ENCODE data around the gene DAGLB. TPM values are rescaled to one million over a fixed set of nuclear protein-coding genes. Genes with fewer than 3 reads are reported as not detected.
"Not testable (repeated sequence)": the region's sequence is repeated elsewhere in the genome, so short reads cannot be mapped to it uniquely, and the experiment has no call there.

Gene DAGLB
- total RNA-seq, 2 experiments from 2014 or later: 12.4 to 19.5 TPM

GRCh38 chr7:6475433-6476186, 27.9 kb upstream of the DAGLB start:
- no peak overlapping the region for H3K4me2 ChIP-seq (ENCODE audit: low read length)
- H3K79me2 ChIP-seq (ENCODE audit: insufficient read depth, low read depth, low read length): peaks cover 73% of the 10 kb centered on the region
- peaks cover 89% of the 10 kb centered on the region for H3K36me3 ChIP-seq (ENCODE audit: insufficient read depth, low read length)
- no TSS peak for BruUV-seq (replicated peaks)
- H4K20me1 ChIP-seq (ENCODE audit: insufficient read depth, low read length): peaks cover 29% of the 10 kb centered on the region
- no peaks in the 10 kb centered on the region for H3K9me3 ChIP-seq (ENCODE audit: low read length)
- intact Hi-C loops (cut with micrococcal nuclease; ENCODE audit: unreplicated experiment): no loop called here
- H3K4me3 ChIP-seq (ENCODE audit: low read depth, low read length, poor library complexity, severe bottlenecking): no peak overlapping the region
- peaks cover 37% of the 10 kb centered on the region for H3K4me1 ChIP-seq (ENCODE audit: insufficient read depth, low read length, poor library complexity, severe bottlenecking)
- DNase-seq (ENCODE audit: low spot score): no peak
- ChIA-PET POLR2A (interaction anchor here (1.4 to 1.8 kb wide), 2 partner anchors 9 to 28 kb away, joined by 6 to 7 read pairs; partner anchors contain the start of gene DAGLB), CTCF (ENCODE audit: unreplicated experiment) (no interaction called here)
- H3K9me2 ChIP-seq (ENCODE audit: insufficient read depth, low read length): no peaks in the 10 kb centered on the region
- H2AFZ ChIP-seq (ENCODE audit: low read length): no peak overlapping the region
- H3K27ac ChIP-seq (ENCODE audit: low read depth, low read length, poor library complexity, severe bottlenecking): no peak overlapping the region
- TF ChIP-seq EZH2phosphoT487 (IDR thresholded peaks at IDR 0.05; ENCODE audit: borderline replicate concordance, low read depth, low read length) (no peak), CTCF (conservative IDR thresholded peaks at IDR 0.05; ENCODE audit: low read length) (no peak)

- ChIA-PET CTCF (ENCODE audit: unreplicated experiment) (no interaction called here), POLR2A (interaction anchor here (1.0 kb wide), 1 partner anchor 11 kb away, joined by 3 read pairs; no protein-coding TSS in a partner anchor)
- Histone ChIP-seq H3K27ac (ENCODE audit: low read depth, low read length, poor library complexity, severe bottlenecking) (no peak overlapping the region), H3K4me2 (ENCODE audit: low read length) (no peak overlapping the region), H3K4me1 (ENCODE audit: insufficient read depth, low read length, poor library complexity, severe bottlenecking) (peaks cover 11% of the 10 kb centered on the region), H3K79me2 (ENCODE audit: insufficient read depth, low read depth, low read length) (no peaks in the 10 kb centered on the region), H3K4me3 (ENCODE audit: low read depth, low read length, poor library complexity, severe bottlenecking) (no peak overlapping the region), H4K20me1 (ENCODE audit: insufficient read depth, low read length) (no peaks in the 10 kb centered on the region), H3K9me2 (ENCODE audit: insufficient read depth, low read length) (no peaks in the 10 kb centered on the region), H3K9me3 (ENCODE audit: low read length) (0 out of 2 replicates have a peak, but pooled peaks cover 4% of the 10 kb centered on the region), H2AFZ (ENCODE audit: low read length) (no peak overlapping the region), H3K36me3 (ENCODE audit: insufficient read depth, low read length) (peaks cover 91% of the 10 kb centered on the region)
- no TSS peak for BruUV-seq (replicated peaks)
- intact Hi-C loops (cut with micrococcal nuclease; ENCODE audit: unreplicated experiment): no loop called here
- no peak for TF ChIP-seq EZH2phosphoT487 (IDR thresholded peaks at IDR 0.05; ENCODE audit: borderline replicate concordance, low read depth, low read length)
- no peak for TF ChIP-seq CTCF (conservative IDR thresholded peaks at IDR 0.05; ENCODE audit: low read length)
- DNase-seq (ENCODE audit: low spot score): no peak
Observed at GRCh38 chr7:6465862-6466261, 18.1 kb upstream of the DAGLB start.

- DNase-seq (ENCODE audit: low spot score); CTCF ChIA-PET (ENCODE audit: unreplicated experiment); H3K27ac ChIP-seq (ENCODE audit: low read depth, low read length, poor library complexity, severe bottlenecking); intact Hi-C loops (cut with micrococcal nuclease; ENCODE audit: unreplicated experiment); BruUV-seq (replicated peaks); H4K20me1 ChIP-seq (ENCODE audit: insufficient read depth, low read length); H3K9me2 ChIP-seq (ENCODE audit: insufficient read depth, low read length); H3K9me3 ChIP-seq (ENCODE audit: low read length); H3K4me2 ChIP-seq (ENCODE audit: low read length); H3K4me3 ChIP-seq (ENCODE audit: low read depth, low read length, poor library complexity, severe bottlenecking); H2AFZ ChIP-seq (ENCODE audit: low read length); H3K79me2 ChIP-seq (ENCODE audit: insufficient read depth, low read depth, low read length): not testable (repeated sequence)
- POLR2A ChIA-PET: interaction anchor here (0.6 to 1.9 kb wide), 4 partner anchors 18 to 1513 kb away, joined by 3 to 7 read pairs (median 4); no protein-coding TSS in a partner anchor
- peaks cover 11% of the 10 kb centered on the region for H3K4me1 ChIP-seq (ENCODE audit: insufficient read depth, low read length, poor library complexity, severe bottlenecking)
- peaks cover 77% of the 10 kb centered on the region for H3K36me3 ChIP-seq (ENCODE audit: insufficient read depth, low read length)
Observed at GRCh38 chr7:6463609-6464008, 15.9 kb upstream of the DAGLB start.

All from OCI-LY7 (cell line).